ENCODE data around the gene DAAM2. TPM values are rescaled to one million over a fixed set of nuclear protein-coding genes. Genes with fewer than 3 reads are reported as not detected.

DAAM2 gene
- total RNA-seq, 4 donors from 2014 or later = 3.7 to 55.9 (median 11.9) TPM

DNA sequence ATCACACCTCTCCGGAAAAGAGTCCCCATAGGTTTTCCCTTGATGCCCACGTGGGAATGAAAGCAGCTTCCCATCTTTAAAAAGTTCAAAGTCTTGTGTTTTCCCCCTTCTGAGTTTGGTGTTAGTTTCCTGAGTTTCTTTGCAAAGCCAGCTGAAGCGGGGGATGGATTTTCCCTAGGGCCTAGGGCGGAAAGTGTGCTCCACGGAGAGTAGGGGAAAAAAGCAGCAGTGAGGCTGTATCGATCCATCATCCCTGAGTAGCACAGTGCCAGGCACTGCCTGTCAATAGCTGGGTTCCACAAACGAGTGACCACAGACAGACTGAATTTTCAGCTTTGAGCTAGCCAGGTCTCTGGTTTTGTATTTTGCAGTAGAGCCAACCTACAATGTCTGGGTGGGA is 1.3 kb downstream of the DAAM2 start:
- Histone ChIP-seq H3K27me3 (peaks cover 0 to 53% (median 4%) of the 10 kb centered on the region in 4 donors), H3K4me1 (peaks cover 0 to 33% (median 4%) of the 10 kb centered on the region in 3 donors), H3K36me3 (no peaks in the 10 kb centered on the region), H3K27ac (peak overlapping the region; percentile 70 to 90 (median 83)), H3K4me3 (peak overlapping the region; percentile 31 to 77 (median 56)), H3K9me3 (no peaks in the 10 kb centered on the region)
- TF ChIP-seq POLR2A (IDR thresholded peaks at IDR 0.05) = no peak
- TF ChIP-seq, protein P1, sequence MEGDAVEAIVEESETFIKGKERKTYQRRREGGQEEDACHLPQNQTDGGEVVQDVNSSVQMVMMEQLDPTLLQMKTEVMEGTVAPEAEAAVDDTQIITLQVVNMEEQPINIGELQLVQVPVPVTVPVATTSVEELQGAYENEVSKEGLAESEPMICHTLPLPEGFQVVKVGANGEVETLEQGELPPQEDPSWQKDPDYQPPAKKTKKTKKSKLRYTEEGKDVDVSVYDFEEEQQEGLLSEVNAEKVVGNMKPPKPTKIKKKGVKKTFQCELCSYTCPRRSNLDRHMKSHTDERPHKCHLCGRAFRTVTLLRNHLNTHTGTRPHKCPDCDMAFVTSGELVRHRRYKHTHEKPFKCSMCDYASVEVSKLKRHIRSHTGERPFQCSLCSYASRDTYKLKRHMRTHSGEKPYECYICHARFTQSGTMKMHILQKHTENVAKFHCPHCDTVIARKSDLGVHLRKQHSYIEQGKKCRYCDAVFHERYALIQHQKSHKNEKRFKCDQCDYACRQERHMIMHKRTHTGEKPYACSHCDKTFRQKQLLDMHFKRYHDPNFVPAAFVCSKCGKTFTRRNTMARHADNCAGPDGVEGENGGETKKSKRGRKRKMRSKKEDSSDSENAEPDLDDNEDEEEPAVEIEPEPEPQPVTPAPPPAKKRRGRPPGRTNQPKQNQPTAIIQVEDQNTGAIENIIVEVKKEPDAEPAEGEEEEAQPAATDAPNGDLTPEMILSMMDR (IDR thresholded peaks at IDR 0.05) = no peak
- intact Hi-C loops (cut with DNase I) = no loop called here
- no peak for DNase-seq
- 33 to 44% methylated on average over 4 to 5 of the region's 7 CpGs for WGBS, 2 donors

DNA sequence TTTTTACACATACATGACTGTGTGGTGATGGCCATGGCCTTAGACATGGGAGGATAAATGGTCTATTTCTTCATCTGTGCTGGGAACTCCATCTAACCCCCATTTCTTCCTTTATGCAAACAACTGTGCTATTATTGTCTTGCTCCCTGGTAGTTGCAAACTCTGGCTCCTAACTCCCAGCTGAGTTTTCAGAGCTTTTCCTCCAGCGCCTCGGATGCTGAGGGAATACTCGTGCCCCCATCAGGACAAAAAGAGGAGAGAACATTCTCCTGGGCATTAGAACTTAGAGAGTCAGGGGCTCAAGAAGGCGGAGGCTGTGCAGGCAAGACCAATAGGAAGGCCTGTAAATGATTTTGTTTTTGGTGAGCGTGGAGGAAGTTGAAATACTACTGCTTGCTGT is 2.1 kb downstream of the DAAM2 start:
- Histone ChIP-seq H3K36me3 (no peaks in the 10 kb centered on the region), H3K9me3 (no peaks in the 10 kb centered on the region), H3K4me3 (peak overlapping the region in 3 of 4 donors; percentile 48 to 77 (median 65)), H3K27me3 (peaks cover 0 to 53% (median 4%) of the 10 kb centered on the region in 4 donors), H3K27ac (peak overlapping the region in 3 of 4 donors; percentile 77 to 90 (median 89)), H3K4me1 (peaks cover 0 to 33% (median 4%) of the 10 kb centered on the region in 3 donors)
- 72 to 84% methylated on average over 5 of the region's 5 CpGs for WGBS, 2 donors
- TF ChIP-seq, protein P1 (IDR thresholded peaks at IDR 0.05) = no peak
- no peak for TF ChIP-seq POLR2A (IDR thresholded peaks at IDR 0.05)
- intact Hi-C loops (cut with DNase I) = no loop called here
- DNase-seq = no peak

DNA sequence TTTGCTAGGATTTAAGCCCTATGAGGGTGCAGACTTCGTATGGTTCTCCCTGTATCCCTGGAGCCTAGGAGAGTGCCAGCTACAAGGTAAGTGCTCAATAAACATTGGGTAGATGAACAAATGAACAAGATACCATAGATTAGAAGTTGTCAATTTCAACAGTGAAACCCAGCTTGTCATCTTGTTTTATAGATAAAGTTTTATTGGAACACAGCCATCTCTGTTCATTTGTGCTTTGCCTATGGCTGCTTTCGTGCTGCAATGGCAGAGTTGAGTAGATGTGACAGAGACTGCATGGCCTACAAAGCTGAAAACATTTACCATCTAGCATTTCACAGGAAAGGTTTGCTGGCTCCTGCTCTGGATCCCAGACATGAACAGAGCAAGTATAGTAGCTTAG is 5.6 kb downstream of the DAAM2 start:
- Histone ChIP-seq H3K4me3 (no peak overlapping the region), H3K9me3 (no peaks in the 10 kb centered on the region), H3K27me3 (peaks cover 0 to 47% (median 3%) of the 10 kb centered on the region in 4 donors), H3K27ac (no peak overlapping the region), H3K36me3 (no peaks in the 10 kb centered on the region), H3K4me1 (peaks cover 2 to 34% (median 5%) of the 10 kb centered on the region in 3 donors)
- 74 to 92% methylated on average over 2 of the region's 2 CpGs for WGBS, 2 donors
- intact Hi-C loops (cut with DNase I) = no loop called here
- no peak for DNase-seq
- TF ChIP-seq, protein P1 (IDR thresholded peaks at IDR 0.05) = no peak
- no peak for TF ChIP-seq POLR2A (IDR thresholded peaks at IDR 0.05)

DNA sequence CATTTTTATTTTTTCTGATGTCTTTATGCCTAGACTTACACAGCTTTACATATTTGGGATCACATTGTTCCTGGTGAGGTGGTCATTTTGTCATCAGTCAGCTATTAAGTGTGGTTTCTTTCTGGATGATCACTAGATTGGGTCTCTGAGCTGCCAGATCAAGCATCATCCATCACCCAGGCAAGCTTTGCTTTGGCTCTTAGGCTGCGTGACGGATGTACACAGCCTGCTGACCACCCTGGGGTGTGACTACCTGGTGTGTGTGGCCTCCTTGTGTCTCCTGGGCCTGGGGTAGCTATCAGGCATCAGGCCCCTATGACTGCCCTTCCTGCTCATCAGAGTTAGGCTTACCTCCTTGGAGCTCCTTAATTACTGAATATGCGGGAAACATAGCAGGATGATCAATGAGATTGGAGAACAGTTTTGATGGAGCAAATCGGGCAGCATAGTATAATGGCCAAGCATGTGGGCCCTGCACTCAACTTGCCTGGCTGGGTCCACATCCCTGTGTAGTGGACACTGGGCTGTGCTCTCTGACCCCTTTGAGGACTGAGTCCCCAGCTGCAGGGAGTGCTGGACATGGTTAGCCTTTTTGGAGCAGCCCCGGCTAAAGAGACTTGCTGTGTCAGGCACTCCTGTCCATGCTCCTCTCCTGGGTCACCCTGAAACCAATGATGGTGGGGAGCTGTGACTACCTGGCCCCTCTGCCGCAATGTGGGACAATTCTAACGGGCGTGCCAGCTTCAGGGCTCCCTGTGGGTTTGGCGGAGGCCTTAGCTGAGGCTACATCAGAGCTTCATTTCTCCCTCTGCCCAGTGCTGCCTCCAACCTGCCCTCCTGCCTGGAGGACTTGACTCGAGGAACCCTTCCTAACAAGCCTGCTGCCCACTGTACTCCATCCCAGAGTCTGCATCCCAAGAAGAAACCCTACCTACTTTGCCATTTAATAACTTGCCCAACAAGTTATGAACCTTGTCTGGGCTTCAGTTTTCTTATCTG is 8.2 kb downstream of the DAAM2 start:
- Histone ChIP-seq H3K36me3 (no peaks in the 10 kb centered on the region), H3K4me3 (no peak overlapping the region), H3K27me3 (peaks cover 0 to 23% (median 0%) of the 10 kb centered on the region in 4 donors), H3K9me3 (no peaks in the 10 kb centered on the region), H3K4me1 (peaks cover 0 to 43% (median 5%) of the 10 kb centered on the region in 3 donors), H3K27ac (peak overlapping the region in 2 of 4 donors; percentile 21 to 49)
- TF ChIP-seq, protein P1 (IDR thresholded peaks at IDR 0.05) = no peak
- no peak for TF ChIP-seq POLR2A (IDR thresholded peaks at IDR 0.05)
- 79 to 82% methylated on average over 3 to 6 of the region's 10 CpGs for WGBS, 2 donors
- no peak for DNase-seq
- intact Hi-C loops (cut with DNase I) = no loop called here

All from esophagus squamous epithelium (tissue), 5 donors.